Esophagus muscularis mucosa (tissue), 4 donors: ENCODE results near the gene HIPK4.

ENCODE experiments used
- CTCF ChIP-seq, 3 experiments: fragments of 200-600 bp in 2 of 3; fragments of 450-650 bp in 1 of 3; sonication (generic) in 2 of 3; IDR thresholded peaks; one replicate each; pipeline ENCODE4 v1.5.1; 2017 to 2019; ENCODE audit warnings: antibody characterized with exemption in 3 of 3, mild to moderate bottlenecking in 2 of 3, moderate library complexity in 1 of 3
- EP300 ChIP-seq: sonication (generic); formaldehyde crosslinking; IDR thresholded peaks from one replicate; pipeline ENCODE4 v1.6.1; 2017; ENCODE audit warnings: antibody characterized with exemption
- POLR2A ChIP-seq: fragments of 450-650 bp; IDR thresholded peaks from one replicate; pipeline ENCODE4 v1.6.1; 2017; ENCODE audit warnings: antibody characterized with exemption, moderate library complexity, mild to moderate bottlenecking, low read depth
- POLR2AphosphoS5 ChIP-seq, 2 donors: sonication (generic); formaldehyde crosslinking; IDR thresholded peaks; one replicate each; pipeline ENCODE4 v1.6.1; 2017; ENCODE audit warnings: antibody characterized with exemption in 2 of 2

GRCh38 chr19:40369797-40370196, 20.2 kb downstream of the HIPK4 start:
- TF ChIP-seq CTCF (IDR thresholded peaks at IDR 0.05) (no peak), POLR2A (no peak), EP300 (no peak), POLR2AphosphoS5 (IDR thresholded peaks at IDR 0.05) (no peak)
